Lung (tissue), 12 donors: Measurements from ENCODE around the gene TBRG4. TPM values are rescaled to one million over a fixed set of nuclear protein-coding genes. Genes with fewer than 3 reads are reported as not detected.

Experiments used
- ATAC-seq: fragments of 200-7000 bp; cut with Tn5 transposase; one replicate; pipeline ENCODE4 v1.9.1; 2020; ENCODE audit warnings: moderate number of reproducible peaks; ENCODE audit not compliant: insufficient read depth, low FRiP score
- DNase-seq, 3 donors: peaks; one replicate each; pipeline ENCODE4 v3.0.0-alpha.2; 2013 to 2017
- H3K27ac ChIP-seq, 2 donors: one replicate each; pipeline ENCODE4 v1.5.1; 2013; ENCODE audit warnings: mild to moderate bottlenecking in 2 of 2, moderate library complexity in 2 of 2, control low read depth in 1 of 2, inconsistent platforms in 1 of 2, low read depth in 1 of 2, low read length in 1 of 2
- H3K27me3 ChIP-seq, 3 donors: one replicate each; pipeline ENCODE4 v1.5.1; 2013; ENCODE audit warnings: low read length in 2 of 3; ENCODE audit not compliant: control insufficient read depth in 3 of 3, insufficient read depth in 3 of 3
- H3K36me3 ChIP-seq, 4 donors: one replicate each; pipeline ENCODE4 v1.5.1; 2013; ENCODE audit warnings: low read length in 4 of 4, mild to moderate bottlenecking in 1 of 4, moderate library complexity in 1 of 4; ENCODE audit not compliant: control insufficient read depth in 4 of 4, insufficient read depth in 4 of 4
- H3K4me1 ChIP-seq, 5 donors: one replicate each; pipeline ENCODE4 v1.5.1; 2013; ENCODE audit warnings: low read length in 5 of 5, mild to moderate bottlenecking in 2 of 5, moderate library complexity in 1 of 5; ENCODE audit not compliant: control insufficient read depth in 5 of 5, insufficient read depth in 5 of 5
- H3K4me3 ChIP-seq: one replicate; pipeline ENCODE4 v1.5.1; 2013; ENCODE audit warnings: mild to moderate bottlenecking, control low read depth, moderate library complexity
- H3K9ac ChIP-seq, 2 donors: one replicate each; pipeline ENCODE4 v1.5.1; 2013; ENCODE audit warnings: low read length in 2 of 2, control low read depth in 1 of 2; ENCODE audit not compliant: insufficient read depth in 1 of 2
- H3K9me3 ChIP-seq, 4 donors: one replicate each; pipeline ENCODE4 v1.5.1; 2013; ENCODE audit warnings: low read length in 3 of 4, mild to moderate bottlenecking in 1 of 4, moderate library complexity in 1 of 4; ENCODE audit not compliant: control insufficient read depth in 4 of 4, insufficient read depth in 3 of 4
- CTCF ChIP-seq: IDR thresholded peaks from 2 replicates; pipeline ENCODE4 v1.5.1; 2012; ENCODE audit warnings: mild to moderate bottlenecking; ENCODE audit errors: control extremely low read depth, extremely low read depth
- WGBS, 2 donors: extraction: QIAGEN DNeasy Blood & Tissue Kit; methylation state at CpG; one replicate each; pipeline ENCODE4 v1.1.7; 2013; 5-methylcytosine and 5-hydroxymethylcytosine counted together
- polyA plus RNA-seq, 2 donors: library from polyadenylated mRNA; stranded (reverse); fragments of 200-250 nt; gene quantifications; one replicate each; pipeline ENCODE4 v1.2.1, GENCODE V29; 2013
- total RNA-seq, 2 donors: library from RNA; depleted of rRNA in 1 of 2; stranded (reverse); fragments of >200 nt in 1 of 2; gene quantifications; one replicate each; pipeline ENCODE4 v1.2.1, GENCODE V29; 2014 to 2021
- donor health status: control.
- donor health status: control.
- donor health status: Bipolar disorder and iron deficiency.
- donor health status: healthy.
- donor health status: DM: yes; HTN: yes; CAD: no.

TBRG4 gene
- total and polyA plus RNA-seq, 4 donors, result 32.2 to 65.6 (median 46.9) TPM

DNA sequence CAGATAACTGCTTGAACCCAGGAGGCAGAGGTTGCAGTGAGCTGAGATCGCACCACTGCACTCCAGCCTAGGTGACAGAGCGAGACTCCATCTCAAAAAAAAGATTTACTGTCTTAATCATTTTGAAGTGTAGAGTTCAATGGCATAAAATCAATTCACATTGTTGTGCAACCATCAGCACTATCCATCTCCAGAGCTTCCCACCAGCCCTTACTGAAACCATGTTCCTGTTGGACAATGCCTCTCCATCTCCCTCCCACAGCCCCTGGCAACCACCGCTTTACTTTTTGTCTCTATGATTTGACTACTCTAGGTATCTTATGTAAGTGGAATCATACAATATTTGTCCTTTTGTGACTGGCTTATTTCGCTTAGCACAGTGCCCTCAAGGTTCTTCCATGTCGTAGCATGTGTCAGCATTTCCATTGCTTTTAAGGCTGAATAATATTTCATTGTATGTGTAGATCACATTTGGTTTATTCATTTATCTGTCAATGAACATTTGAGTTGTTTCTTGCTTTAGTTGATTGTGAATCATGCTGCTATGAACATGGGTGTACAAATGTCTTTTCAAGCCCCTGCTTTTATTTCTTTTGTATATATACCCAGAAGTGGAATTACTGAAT is 55.8 kb downstream of the TBRG4 start:
- 94 to 97% methylated on average over 5 of the region's 5 CpGs for WGBS, 2 donors
- Histone ChIP-seq H3K27ac (no peak overlapping the region), H3K27me3 (no peaks in the 10 kb centered on the region), H3K9me3 (peaks cover 0 to 2% (median 0%) of the 10 kb centered on the region in 4 donors), H3K4me1 (no peaks in the 10 kb centered on the region), H3K36me3 (peaks cover 0 to 2% (median 0%) of the 10 kb centered on the region in 4 donors), H3K9ac (no peak overlapping the region), H3K4me3 (no peak overlapping the region)
- TF ChIP-seq CTCF, result no peak
- no peak for ATAC-seq
- no peak for DNase-seq

- Histone ChIP-seq H3K27me3 (no peaks in the 10 kb centered on the region), H3K9ac (no peak overlapping the region), H3K27ac (no peak overlapping the region), H3K9me3 (peaks cover 0 to 2% (median 0%) of the 10 kb centered on the region in 4 donors), H3K36me3 (peaks cover 0 to 2% (median 0%) of the 10 kb centered on the region in 4 donors), H3K4me1 (no peaks in the 10 kb centered on the region), H3K4me3 (no peak overlapping the region)
- WGBS, 2 donors, result 89 to 94% methylated on average over 5 of the region's 5 CpGs
- ATAC-seq (no peak), DNase-seq (no peak)
- no peak for TF ChIP-seq CTCF
These were observed 56.5 kb downstream of the TBRG4 start for GRCh38 chr7:45055016-45055415.

DNA sequence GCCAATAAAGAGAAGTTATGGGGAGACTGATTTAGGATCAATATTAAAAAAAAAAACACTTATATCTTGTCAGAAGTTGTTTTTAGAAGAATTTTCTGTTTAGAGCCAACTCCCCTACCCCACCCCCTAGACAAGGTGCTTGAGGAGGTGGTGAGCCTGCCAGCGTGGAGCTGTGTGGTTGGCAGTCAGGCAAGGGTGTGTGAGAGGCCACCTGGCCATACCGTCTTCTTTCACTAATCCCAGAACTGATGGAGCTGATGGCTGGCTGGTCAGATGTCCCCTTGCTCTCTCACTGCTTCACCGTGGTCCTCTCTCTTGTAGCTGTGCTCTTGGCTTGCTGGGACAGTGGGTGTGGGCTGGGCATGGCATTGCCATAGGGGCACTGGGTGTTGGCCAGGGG is 57.1 kb downstream of the TBRG4 start:
- H3K36me3 ChIP-seq, result peaks cover 0 to 2% (median 0%) of the 10 kb centered on the region in 4 donors
- TF ChIP-seq CTCF, result no peak
- ATAC-seq (no peak), DNase-seq (no peak)
- no peaks in the 10 kb centered on the region for H3K27me3 ChIP-seq
- no peak overlapping the region for H3K27ac ChIP-seq
- peaks cover 0 to 2% (median 0%) of the 10 kb centered on the region in 4 donors for H3K9me3 ChIP-seq
- 95 to 96% methylated on average over 3 of the region's 3 CpGs for WGBS, 2 donors
- no peak overlapping the region for H3K9ac ChIP-seq
- no peak overlapping the region for H3K4me3 ChIP-seq
- no peaks in the 10 kb centered on the region for H3K4me1 ChIP-seq

DNA sequence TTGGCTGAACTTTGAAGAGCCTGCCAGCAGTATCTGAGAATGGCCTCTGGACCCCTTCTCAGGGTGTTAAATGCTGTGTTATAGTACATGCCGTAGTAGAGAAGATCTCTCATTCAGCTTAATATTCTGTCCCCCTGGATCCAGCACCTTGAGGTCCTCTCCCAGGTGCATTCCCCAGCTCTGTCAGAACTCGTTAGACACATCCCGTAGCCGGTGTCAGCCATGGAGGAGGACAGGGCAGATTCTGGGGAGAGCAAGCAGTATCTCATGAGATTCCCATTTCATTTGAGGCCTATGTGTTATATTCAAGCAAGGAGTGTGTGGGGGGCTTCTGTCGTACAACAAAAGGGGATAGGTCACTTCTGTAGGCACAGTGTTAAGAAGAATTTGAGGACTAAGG is 57.6 kb downstream of the TBRG4 start:
- TF ChIP-seq CTCF, result no peak
- Histone ChIP-seq H3K4me1 (no peaks in the 10 kb centered on the region), H3K27ac (no peak overlapping the region), H3K4me3 (no peak overlapping the region), H3K9me3 (peaks cover 0 to 2% (median 0%) of the 10 kb centered on the region in 4 donors), H3K9ac (no peak overlapping the region), H3K36me3 (peaks cover 0 to 3% (median 1%) of the 10 kb centered on the region in 4 donors), H3K27me3 (no peaks in the 10 kb centered on the region)
- 97 to 99% methylated on average over 5 of the region's 5 CpGs for WGBS, 2 donors
- no peak for ATAC-seq
- DNase-seq, result no peak
